ENCODE data around the gene PRKRIP1.

DNA sequence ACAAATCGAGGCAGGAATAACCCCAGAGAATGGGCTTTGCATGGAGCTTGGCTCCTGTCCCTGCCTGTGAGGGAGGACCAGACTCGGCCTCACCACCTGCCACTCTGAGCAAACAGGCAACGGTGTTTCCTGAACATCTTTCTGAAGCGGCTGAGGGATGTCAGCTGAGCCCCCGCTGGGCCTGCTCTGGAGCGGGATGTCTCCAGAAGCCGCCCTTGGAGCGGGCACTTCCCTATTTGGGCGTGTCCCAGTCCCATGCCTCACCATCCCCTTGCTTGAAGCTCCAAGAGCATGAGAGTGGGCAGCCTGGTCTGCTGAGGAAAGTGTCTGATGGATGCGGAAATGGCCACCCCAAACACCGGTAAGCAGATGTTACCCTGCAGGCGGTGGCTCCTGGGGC lies 58.3 kb downstream of the PRKRIP1 start:
- TF ChIP-seq, protein P1, sequence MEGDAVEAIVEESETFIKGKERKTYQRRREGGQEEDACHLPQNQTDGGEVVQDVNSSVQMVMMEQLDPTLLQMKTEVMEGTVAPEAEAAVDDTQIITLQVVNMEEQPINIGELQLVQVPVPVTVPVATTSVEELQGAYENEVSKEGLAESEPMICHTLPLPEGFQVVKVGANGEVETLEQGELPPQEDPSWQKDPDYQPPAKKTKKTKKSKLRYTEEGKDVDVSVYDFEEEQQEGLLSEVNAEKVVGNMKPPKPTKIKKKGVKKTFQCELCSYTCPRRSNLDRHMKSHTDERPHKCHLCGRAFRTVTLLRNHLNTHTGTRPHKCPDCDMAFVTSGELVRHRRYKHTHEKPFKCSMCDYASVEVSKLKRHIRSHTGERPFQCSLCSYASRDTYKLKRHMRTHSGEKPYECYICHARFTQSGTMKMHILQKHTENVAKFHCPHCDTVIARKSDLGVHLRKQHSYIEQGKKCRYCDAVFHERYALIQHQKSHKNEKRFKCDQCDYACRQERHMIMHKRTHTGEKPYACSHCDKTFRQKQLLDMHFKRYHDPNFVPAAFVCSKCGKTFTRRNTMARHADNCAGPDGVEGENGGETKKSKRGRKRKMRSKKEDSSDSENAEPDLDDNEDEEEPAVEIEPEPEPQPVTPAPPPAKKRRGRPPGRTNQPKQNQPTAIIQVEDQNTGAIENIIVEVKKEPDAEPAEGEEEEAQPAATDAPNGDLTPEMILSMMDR (IDR thresholded peaks at IDR 0.05; ENCODE audit: low read depth, low read length, poor library complexity, severe bottlenecking), result no peak
- TF ChIP-seq EZH2phosphoT487 (IDR thresholded peaks at IDR 0.05; ENCODE audit: borderline replicate concordance, low read length), result no peak
